Right lobe of liver (tissue), 6 donors: ENCODE data around the gene UNC5C. TPM values are rescaled to one million over a fixed set of nuclear protein-coding genes. Genes with fewer than 3 reads are reported as not detected.

Source experiments
- ATAC-seq, 4 donors: fragments of 200-7000 bp; cut with Tn5 transposase; one replicate each; pipeline ENCODE4 v1.9.1; 2020; ENCODE audit warnings: mild to moderate bottlenecking in 4 of 4, moderate library complexity in 4 of 4
- DNase-seq, 3 donors: peaks; one replicate each; pipeline ENCODE4 v3.0.0-alpha.2; 2020
- H3K27ac ChIP-seq, 3 donors: fragments of 200-600 bp; one replicate each; pipeline ENCODE4 v1.8.0; 2022
- H3K27me3 ChIP-seq, 2 donors: fragments of 200-600 bp; one replicate each; pipeline ENCODE4 v1.8.0; 2022
- H3K36me3 ChIP-seq, 4 donors: fragments of 200-600 bp; sonication (generic) in 1 of 4; one replicate each; pipeline versions ENCODE4 v1.5.1 to v1.8.0; 2017 to 2022; ENCODE audit warnings: control low read depth in 1 of 4
- H3K4me1 ChIP-seq, 4 donors: fragments of 200-600 bp; sonication (generic) in 1 of 4; one replicate each; pipeline versions ENCODE4 v1.5.1 to v1.8.0; 2017 to 2022; ENCODE audit warnings: control low read depth in 1 of 4
- H3K4me3 ChIP-seq, 3 donors: fragments of 200-600 bp; one replicate each; pipeline ENCODE4 v1.8.0; 2022
- H3K9me3 ChIP-seq, 4 donors: fragments of 200-600 bp; sonication (generic) in 1 of 4; one replicate each; pipeline versions ENCODE4 v1.5.1 to v1.8.0; 2017 to 2022; ENCODE audit warnings: control low read depth in 1 of 4
- CTCF ChIP-seq, 4 donors: fragments of 200-600 bp in 3 of 4; fragments of 450-650 bp in 1 of 4; IDR thresholded peaks; one replicate each; pipeline versions ENCODE4 v1.5.1 to v1.8.0; 2016 to 2022; ENCODE audit warnings: antibody characterized with exemption in 4 of 4, mild to moderate bottlenecking in 2 of 4
- POLR2A ChIP-seq: fragments of 450-650 bp; IDR thresholded peaks from one replicate; pipeline ENCODE4 v1.6.1; 2017; ENCODE audit warnings: antibody characterized with exemption, mild to moderate bottlenecking
- WGBS: methylation state at CpG from one replicate; pipeline ENCODE4 v1.1.6; 2018; ENCODE audit warnings: low coverage, low lambda C conversion rate; ENCODE audit not compliant: insufficient coverage; ENCODE audit errors: missing lambda C conversion rate; 5-methylcytosine and 5-hydroxymethylcytosine counted together
- intact Hi-C, 2 donors: fragments of 100-400 bp; cut with DNase I; formaldehyde crosslinking; loops; one replicate each; pipeline versions ENCODE4 v1.11.2 to v1.14.1; 2022
- total RNA-seq, 6 experiments: library from RNA; depleted of rRNA in 2 of 6; stranded (reverse); fragments of >200 nt in 2 of 6; fragmentation: NEBNext Ultra II Directional in 3 of 6; extraction: Animal tissue kit (Norgen Biotek cat#: 25700) in 3 of 6; gene quantifications; one replicate each; pipeline versions ENCODE4 v1.1.0 to v1.2.4, GENCODE V29; 2016 to 2023
- donor health status: DM: no; HTN: yes; CAD: no.
- donor health status: DM: no; HTN: no; CAD: no.
- donor health status: DM: no; HTN: no; CAD: no.
- donor health status: DM: no; HTN: yes; CAD: no.
- donor health status: DM: no; HTN: yes; CAD: no.

Gene UNC5C
- total RNA-seq, 6 experiments from 2014 or later, result 0.50 to 0.71 (median 0.63) TPM

DNA sequence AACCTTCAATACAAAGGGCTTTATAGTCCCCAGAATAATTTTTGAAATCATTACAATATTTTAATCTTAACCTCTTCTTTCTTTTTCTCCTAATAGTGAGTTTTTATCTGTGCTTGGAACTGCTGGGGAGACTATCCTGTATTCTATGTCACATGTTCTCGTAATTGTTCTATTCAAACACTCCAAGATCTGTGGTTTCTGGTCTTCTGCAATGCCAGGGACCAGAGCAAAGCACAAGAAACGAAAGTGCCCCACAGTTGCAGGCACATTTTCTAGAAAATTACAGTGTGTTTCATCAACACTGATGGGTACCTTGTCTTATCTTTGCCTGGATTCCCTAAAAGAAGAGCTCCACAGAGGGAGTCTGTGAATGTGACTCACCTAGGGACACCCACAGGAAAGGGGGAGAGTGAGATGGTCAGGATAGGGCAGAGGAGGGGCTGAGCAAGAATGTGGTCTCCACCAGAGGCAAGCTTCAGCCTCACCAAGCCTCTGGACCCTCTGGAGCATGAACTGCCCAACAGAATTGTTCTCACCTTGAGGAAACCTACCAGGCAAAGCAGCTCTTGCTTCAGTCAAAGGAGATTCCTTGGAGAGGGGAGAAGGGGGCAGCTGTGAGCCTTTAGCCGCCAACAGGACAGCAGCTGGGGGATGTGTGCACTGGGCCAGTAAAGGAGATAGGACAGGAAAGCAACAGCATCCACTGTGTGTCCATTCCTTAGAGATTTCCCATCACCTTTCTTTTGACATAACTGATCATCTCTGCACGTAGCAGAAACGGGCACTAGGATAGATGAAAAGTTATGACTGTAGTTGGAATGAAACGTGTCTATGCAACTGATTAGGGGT lies 25.9 kb downstream of the UNC5C start:
- no peaks in the 10 kb centered on the region for H3K4me1 ChIP-seq
- intact Hi-C loops, result no loop called here
- no peak for ATAC-seq
- no peak for DNase-seq
- H3K36me3 ChIP-seq, result no peaks in the 10 kb centered on the region
- no peaks in the 10 kb centered on the region for H3K27me3 ChIP-seq
- H3K4me3 ChIP-seq, result no peak overlapping the region
- 52% methylated on average over 5 of the region's 6 CpGs for WGBS
- no peaks in the 10 kb centered on the region for H3K9me3 ChIP-seq
- no peak overlapping the region for H3K27ac ChIP-seq
- no peak for TF ChIP-seq POLR2A
- no peak for TF ChIP-seq CTCF (IDR thresholded peaks at IDR 0.05)

GRCh38 chr4:95517576-95518345 lies 31.0 kb downstream of the UNC5C start:
- Histone ChIP-seq H3K4me1 (no peaks in the 10 kb centered on the region), H3K27me3 (no peaks in the 10 kb centered on the region), H3K4me3 (no peak overlapping the region), H3K9me3 (no peaks in the 10 kb centered on the region), H3K36me3 (no peaks in the 10 kb centered on the region), H3K27ac (no peak overlapping the region)
- intact Hi-C loops, result no loop called here
- no peak for TF ChIP-seq POLR2A
- TF ChIP-seq CTCF (IDR thresholded peaks at IDR 0.05), result no peak
- 43% methylated on average over 7 of the region's 7 CpGs for WGBS
- DNase-seq, result no peak
- ATAC-seq, result no peak

GRCh38 chr4:95516528-95517017 lies 32.2 kb downstream of the UNC5C start:
- ATAC-seq (peak in 2 of 4 donors; percentile 30 to 52), DNase-seq (no peak)
- Histone ChIP-seq H3K36me3 (no peaks in the 10 kb centered on the region), H3K4me1 (no peaks in the 10 kb centered on the region), H3K9me3 (no peaks in the 10 kb centered on the region), H3K27ac (no peak overlapping the region), H3K27me3 (no peaks in the 10 kb centered on the region), H3K4me3 (no peak overlapping the region)
- 70% methylated on average over 8 of the region's 10 CpGs for WGBS
- TF ChIP-seq POLR2A (no peak), CTCF (IDR thresholded peaks at IDR 0.05) (no peak)
- intact Hi-C loops, result no loop called here

GRCh38 chr4:95515589-95515988 lies 33.2 kb downstream of the UNC5C start:
- H3K27ac ChIP-seq, result no peak overlapping the region
- intact Hi-C loops, result no loop called here
- peaks cover 0 to 6% (median 0%) of the 10 kb centered on the region in 4 donors for H3K4me1 ChIP-seq
- H3K36me3 ChIP-seq, result no peaks in the 10 kb centered on the region
- no peaks in the 10 kb centered on the region for H3K27me3 ChIP-seq
- no peaks in the 10 kb centered on the region for H3K9me3 ChIP-seq
- 38% methylated on average over 1 of the region's 1 CpG for WGBS
- ATAC-seq (no peak), DNase-seq (no peak)
- no peak for TF ChIP-seq POLR2A
- no peak for TF ChIP-seq CTCF (IDR thresholded peaks at IDR 0.05)
- no peak overlapping the region for H3K4me3 ChIP-seq
